Measurements from ENCODE around the gene ZNF844.
"Not testable (repeated sequence)": the region's sequence is repeated elsewhere in the genome, so short reads cannot be mapped to it uniquely, and the experiment has no call there.

The ZNF844 gene

GRCh38 chr19:12064590-12065538, at the start of gene ZNF844:
Gene ZNF844, plus strand, starts transcription at chr19:12064731. Its CDS starts 143 bp downstream, at chr19:12064874.
- DNase-seq (ENCODE audit: low read depth): peak; percentile 45

- DNase-seq (ENCODE audit: low read depth): no peak
Measured at GRCh38 chr19:12015015-12015752, 49.3 kb upstream of the ZNF844 start.

- no peak for DNase-seq (ENCODE audit: low read depth)
Measured at GRCh38 chr19:12015753-12016116, 48.8 kb upstream of the ZNF844 start.

- DNase-seq (ENCODE audit: low read depth): no peak
Measured at GRCh38 chr19:12034198-12034597, 30.3 kb upstream of the ZNF844 start.

- no peak for DNase-seq (ENCODE audit: low read depth)
Measured at GRCh38 chr19:12034620-12035019, 29.9 kb upstream of the ZNF844 start.

GRCh38 chr19:12035220-12036172, 29.0 kb upstream of the ZNF844 start, which contains the start of gene ZNF433:
Gene ZNF433, minus strand, starts transcription at chr19:12035679. Its CDS starts 140 bp downstream, at chr19:12035539.
- peak; percentile 19 for DNase-seq (ENCODE audit: low read depth)

GRCh38 chr19:12042893-12043292, 21.6 kb upstream of the ZNF844 start:
- no peak for DNase-seq (ENCODE audit: low read depth)

- no peak for DNase-seq (ENCODE audit: low read depth)
Measured at GRCh38 chr19:12043752-12044422, 20.6 kb upstream of the ZNF844 start.

- no peak for DNase-seq (ENCODE audit: low read depth)
Measured at GRCh38 chr19:12047868-12048267, 16.7 kb upstream of the ZNF844 start.

GRCh38 chr19:12052091-12052496, 12.4 kb upstream of the ZNF844 start:
- DNase-seq (ENCODE audit: low read depth): no peak

GRCh38 chr19:12052497-12053169, 11.9 kb upstream of the ZNF844 start, which contains the start of gene ZNF878:
Gene ZNF878, minus strand, starts transcription at chr19:12052961. Its CDS starts 160 bp downstream, at chr19:12052801.
- no peak for DNase-seq (ENCODE audit: low read depth)

- DNase-seq (ENCODE audit: low read depth): no peak
Measured at GRCh38 chr19:12055784-12056183, 8.7 kb upstream of the ZNF844 start.

- DNase-seq (ENCODE audit: low read depth): no peak
Measured at GRCh38 chr19:12075538-12076139, 11.1 kb downstream of the ZNF844 start.

GRCh38 chr19:12076331-12076730, 11.8 kb downstream of the ZNF844 start:
- DNase-seq (ENCODE audit: low read depth): not testable (repeated sequence)

GRCh38 chr19:12077375-12077774, 12.8 kb downstream of the ZNF844 start:
- DNase-seq (ENCODE audit: low read depth): no peak

- DNase-seq (ENCODE audit: low read depth): not testable (repeated sequence)
Measured at GRCh38 chr19:12083336-12083735, 18.8 kb downstream of the ZNF844 start.

GRCh38 chr19:12085074-12085818, 20.7 kb downstream of the ZNF844 start:
- no peak for DNase-seq (ENCODE audit: low read depth)

- DNase-seq (ENCODE audit: low read depth): peak; percentile 10
Measured at GRCh38 chr19:12090807-12091206, 26.3 kb downstream of the ZNF844 start.
